GM12878 (cell line): Measurements from ENCODE around the gene TC2N. TPM values are rescaled to one million over a fixed set of nuclear protein-coding genes. Genes with fewer than 3 reads are reported as not detected.

Experiments
- ATAC-seq: fragments of 200-7000 bp; cut with Tn5 transposase; 3 replicates; pipeline ENCODE4 v1.9.1; 2020; ENCODE audit warnings: mild to moderate bottlenecking, moderate library complexity
- BruUV-seq: library from RNA; stranded (reverse); fragments of 400-500 nt; replicated peaks from 2 replicates; lab custom pipeline; 2021; lab: Mats Ljungman, UMichigan
- CTCF ChIA-PET: fragments of 300-600 bp; sonication (Branson Sonifier 250); formaldehyde crosslinking; extraction: SDS; loops from one replicate; lab custom pipeline; 2021; ENCODE audit warnings: inconsistent platforms; lab: Yijun Ruan, JAX
- POLR2A ChIA-PET: fragments of 350-600 bp; formaldehyde crosslinking; extraction: SDS; loops from one replicate; lab custom pipeline; 2021; ENCODE audit warnings: inconsistent platforms; lab: Charles Lee
- RAD21 ChIA-PET: fragments of 300-600 bp; sonication (Branson Sonifier 250); formaldehyde crosslinking; loops from one replicate; lab custom pipeline; 2023; ENCODE audit warnings: antibody characterized with exemption; ENCODE audit not compliant: unreplicated experiment; lab: Charles Lee
- SMC1A ChIA-PET: fragments of 300-600 bp; sonication (Branson Sonifier 250); formaldehyde crosslinking; loops from one replicate; lab custom pipeline; 2023; ENCODE audit not compliant: unreplicated experiment, uncharacterized antibody; lab: Charles Lee
- DNase-seq: peaks from one replicate; pipeline ENCODE4 v3.0.0-alpha.2; 2011; ENCODE audit warnings: low read depth, low spot score
- FAIRE-seq: peaks from 3 replicates; lab custom pipeline; 2011; peaks lifted over from hg19 to GRCh38; lab: Jason Lieb, UNC
- H2AFZ ChIP-seq: 2 replicates; pipeline ENCODE4 v1.6.0; 2011; ENCODE audit warnings: low read depth, low read length, control low read depth; ENCODE audit not compliant: control insufficient read depth
- H3K27ac ChIP-seq: 2 replicates; pipeline ENCODE4 v1.5.1; 2011; ENCODE audit warnings: control low read depth; ENCODE audit not compliant: control insufficient read depth, insufficient read depth
- H3K27me3 ChIP-seq, 2 experiments: replicated peaks in 1 of 2; 2 replicates each; pipeline versions ENCODE4 v1.6.0 to v1.6.1; 2011; ENCODE audit warnings: low read length in 1 of 2; ENCODE audit not compliant: control insufficient read depth in 2 of 2, insufficient read depth in 2 of 2
- H3K36me3 ChIP-seq, 2 experiments: 2 replicates each; pipeline ENCODE4 v1.5.1; 2011; ENCODE audit warnings: low read length in 1 of 2; ENCODE audit not compliant: control insufficient read depth in 2 of 2, insufficient read depth in 2 of 2
- H3K4me1 ChIP-seq: 2 replicates; pipeline ENCODE4 v1.6.1; 2011; ENCODE audit warnings: mild to moderate bottlenecking, low read length, moderate library complexity, mixed read lengths; ENCODE audit not compliant: control insufficient read depth, insufficient read depth
- H3K4me2 ChIP-seq: 2 replicates; pipeline ENCODE4 v1.6.0; 2011; ENCODE audit warnings: control low read depth; ENCODE audit not compliant: control insufficient read depth, insufficient read depth
- H3K4me3 ChIP-seq: fragments of 200-600 bp; sonication (generic); 2 replicates; pipeline ENCODE4 v1.5.1; 2016
- H3K79me2 ChIP-seq: 2 replicates; pipeline ENCODE4 v1.6.0; 2011; ENCODE audit warnings: low read length; ENCODE audit not compliant: control insufficient read depth, insufficient read depth
- H3K9ac ChIP-seq: 2 replicates; pipeline ENCODE4 v1.8.0; 2011; ENCODE audit warnings: low read length, control low read depth, mixed read lengths; ENCODE audit not compliant: control insufficient read depth, insufficient read depth
- H3K9me3 ChIP-seq: replicated peaks from 3 replicates; pipeline ENCODE4 v1.5.1; 2011; ENCODE audit warnings: mild to moderate bottlenecking, low read length; ENCODE audit not compliant: control insufficient read depth, insufficient read depth
- H4K20me1 ChIP-seq: 2 replicates; pipeline ENCODE4 v1.6.0; 2011; ENCODE audit not compliant: control insufficient read depth, insufficient read depth
- DPF2 ChIP-seq: fragments of 450-650 bp; IDR thresholded peaks from 2 replicates; pipeline ENCODE4 v1.6.1; 2017; ENCODE audit warnings: mild to moderate bottlenecking
- IRF5 ChIP-seq: fragments of 450-650 bp; IDR thresholded peaks from 2 replicates; pipeline ENCODE4 v1.6.1; 2017; ENCODE audit warnings: borderline replicate concordance
- KDM1A ChIP-seq: fragments of 200-600 bp; sonication (generic); IDR thresholded peaks from 2 replicates; pipeline ENCODE4 v1.6.1; 2016; ENCODE audit warnings: borderline replicate concordance
- KLF5 ChIP-seq: fragments of 450-650 bp; IDR thresholded peaks from 2 replicates; pipeline ENCODE4 v1.6.1; 2014; ENCODE audit warnings: mild to moderate bottlenecking; ENCODE audit not compliant: partially characterized antibody
- MEF2B ChIP-seq: fragments of 450-650 bp; IDR thresholded peaks from 2 replicates; pipeline ENCODE4 v1.6.1; 2018; ENCODE audit warnings: mild to moderate bottlenecking, moderate library complexity; ENCODE audit not compliant: partially characterized antibody, poor library complexity, severe bottlenecking
- NFYA ChIP-seq: IDR thresholded peaks from 2 replicates; pipeline ENCODE4 v1.6.1; 2011; ENCODE audit warnings: low read depth, mild to moderate bottlenecking, low read length, improper control_type of control experiment, borderline replicate concordance
- NR2F1 ChIP-seq: fragments of 450-650 bp; conservative IDR thresholded peaks from 2 replicates; pipeline ENCODE4 v1.6.1; 2017; ENCODE audit warnings: mild to moderate bottlenecking
- PAX5 ChIP-seq: IDR thresholded peaks from 2 replicates; pipeline ENCODE4 v1.6.1; 2011; ENCODE audit warnings: low read depth, low read length, borderline replicate concordance
- POLR2AphosphoS5 ChIP-seq: IDR thresholded peaks from 2 replicates; pipeline ENCODE4 v1.6.1; 2011; ENCODE audit warnings: mild to moderate bottlenecking, low read length, inconsistent platforms
- SP1 ChIP-seq: IDR thresholded peaks from one replicate; pipeline ENCODE4 v1.6.1; 2011; ENCODE audit warnings: low read depth, low read length
- SPI1 ChIP-seq: IDR thresholded peaks from 2 replicates; pipeline ENCODE4 v1.6.1; 2011; ENCODE audit warnings: low read depth, mild to moderate bottlenecking, low read length, moderate library complexity, borderline replicate concordance; ENCODE audit not compliant: insufficient read depth
- SREBF2 ChIP-seq: IDR thresholded peaks from 2 replicates; pipeline ENCODE4 v1.6.1; 2012; ENCODE audit warnings: mild to moderate bottlenecking, low read length
- WRNIP1 ChIP-seq: IDR thresholded peaks from 2 replicates; pipeline ENCODE4 v1.6.1; 2011; ENCODE audit warnings: low read depth, low read length, improper control_type of control experiment, borderline replicate concordance
- YBX1 ChIP-seq: fragments of 450-650 bp; IDR thresholded peaks from 2 replicates; pipeline ENCODE4 v1.6.1; 2016; ENCODE audit warnings: antibody characterized with exemption
- ZNF217 ChIP-seq: fragments of 450-650 bp; IDR thresholded peaks from 2 replicates; pipeline ENCODE4 v1.6.1; 2017; ENCODE audit warnings: antibody characterized with exemption, mild to moderate bottlenecking
- ZNF24 ChIP-seq: fragments of 450-650 bp; IDR thresholded peaks from 2 replicates; pipeline ENCODE4 v1.6.1; 2017; ENCODE audit warnings: antibody characterized with exemption, mild to moderate bottlenecking
- in situ Hi-C: fragments of 300-500 bp; cut with MboI; formaldehyde crosslinking; loops from 9 replicates; pipeline ENCODE4 v1.14.3; 2018; ENCODE audit warnings: mixed read lengths
- intact Hi-C: fragments of 100-400 bp; cut with micrococcal nuclease; formaldehyde crosslinking; loops from one replicate; pipeline ENCODE4 v1.14.2; 2022; ENCODE audit not compliant: unreplicated experiment
- polyA plus RNA-seq, 11 experiments: library from polyadenylated mRNA; depleted of rRNA in 4 of 11; unstranded in 6 of 11; stranded (reverse) in 5 of 11; fragments of >200 nt; fragmentation: Nextera tagmentation in 4 of 11; fragmentation: Illumina TruSeq in 1 of 11; extraction: Ambion mirVana in 4 of 11; extraction: Trizol in 1 of 11; gene quantifications; 1 replicate in 1 of 11; 2 replicates in 10 of 11; pipeline versions ENCODE4 v1.2.1 to v1.2.3, GENCODE V29; 2011 to 2016; ENCODE audit warnings: inconsistent platforms in 2 of 11, missing spikeins in 2 of 11, low read depth in 1 of 11
- total RNA-seq, 4 experiments: library from RNA; depleted of rRNA in 3 of 4; stranded (reverse); fragments of >200 nt in 3 of 4; fragmentation: Illumina TruSeq in 1 of 4; extraction: Trizol in 1 of 4; gene quantifications; 2 replicates each; pipeline versions ENCODE4 v1.2.1 to v1.2.3, GENCODE V29; 2013 to 2021
- TF ChIP-seq, protein P1 (sequence below): fragments of 450-650 bp; IDR thresholded peaks from 2 replicates; pipeline ENCODE4 v1.6.1; 2014; ENCODE audit warnings: mild to moderate bottlenecking
- TF ChIP-seq, protein P2 (sequence below): fragments of 450-650 bp; formaldehyde crosslinking; IDR thresholded peaks from 2 replicates; pipeline ENCODE4 v1.5.0; 2022; ENCODE audit warnings: mild to moderate bottlenecking, missing genetic modification characterization

The TC2N gene
- total and polyA plus RNA-seq, 10 of the 15 experiments (the other 5 are each of a cell fraction or from before 2014, with no cell fraction given), result 0.15 to 1.6 (median 0.35) TPM

- Histone ChIP-seq H3K79me2 (no peaks in the 10 kb centered on the region), H3K27me3 (no peaks in the 10 kb centered on the region), H3K4me3 (no peak overlapping the region), H3K4me1 (no peaks in the 10 kb centered on the region), H2AFZ (no peak overlapping the region), H4K20me1 (no peaks in the 10 kb centered on the region), H3K9ac (no peak overlapping the region), H3K9me3 (peaks cover 18% of the 10 kb centered on the region; the same call in 2 of the 3 replicates), H3K36me3 (no peaks in the 10 kb centered on the region), H3K4me2 (no peak overlapping the region), H3K27ac (no peak overlapping the region)
- DNase-seq, result no peak
- FAIRE-seq, result no peak
- intact Hi-C loops, result no loop called here
- SMC1A ChIA-PET, result interaction anchor here (1.3 to 1.5 kb wide), 2 partner anchors 10 to 18 kb away, joined by 3 to 4 read pairs; no protein-coding TSS in a partner anchor
- no TSS peak for BruUV-seq
- POLR2A ChIA-PET, result no interaction called here
- in situ Hi-C loops, result no loop called here
- RAD21 ChIA-PET, result no interaction called here
- CTCF ChIA-PET, result no interaction called here
- TF ChIP-seq IRF5, result no peak
- TF ChIP-seq, protein P1, sequence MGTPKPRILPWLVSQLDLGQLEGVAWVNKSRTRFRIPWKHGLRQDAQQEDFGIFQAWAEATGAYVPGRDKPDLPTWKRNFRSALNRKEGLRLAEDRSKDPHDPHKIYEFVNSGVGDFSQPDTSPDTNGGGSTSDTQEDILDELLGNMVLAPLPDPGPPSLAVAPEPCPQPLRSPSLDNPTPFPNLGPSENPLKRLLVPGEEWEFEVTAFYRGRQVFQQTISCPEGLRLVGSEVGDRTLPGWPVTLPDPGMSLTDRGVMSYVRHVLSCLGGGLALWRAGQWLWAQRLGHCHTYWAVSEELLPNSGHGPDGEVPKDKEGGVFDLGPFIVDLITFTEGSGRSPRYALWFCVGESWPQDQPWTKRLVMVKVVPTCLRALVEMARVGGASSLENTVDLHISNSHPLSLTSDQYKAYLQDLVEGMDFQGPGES, result no peak
- TF ChIP-seq SP1, result no peak
- TF ChIP-seq NR2F1, result no peak
- TF ChIP-seq, protein P2, sequence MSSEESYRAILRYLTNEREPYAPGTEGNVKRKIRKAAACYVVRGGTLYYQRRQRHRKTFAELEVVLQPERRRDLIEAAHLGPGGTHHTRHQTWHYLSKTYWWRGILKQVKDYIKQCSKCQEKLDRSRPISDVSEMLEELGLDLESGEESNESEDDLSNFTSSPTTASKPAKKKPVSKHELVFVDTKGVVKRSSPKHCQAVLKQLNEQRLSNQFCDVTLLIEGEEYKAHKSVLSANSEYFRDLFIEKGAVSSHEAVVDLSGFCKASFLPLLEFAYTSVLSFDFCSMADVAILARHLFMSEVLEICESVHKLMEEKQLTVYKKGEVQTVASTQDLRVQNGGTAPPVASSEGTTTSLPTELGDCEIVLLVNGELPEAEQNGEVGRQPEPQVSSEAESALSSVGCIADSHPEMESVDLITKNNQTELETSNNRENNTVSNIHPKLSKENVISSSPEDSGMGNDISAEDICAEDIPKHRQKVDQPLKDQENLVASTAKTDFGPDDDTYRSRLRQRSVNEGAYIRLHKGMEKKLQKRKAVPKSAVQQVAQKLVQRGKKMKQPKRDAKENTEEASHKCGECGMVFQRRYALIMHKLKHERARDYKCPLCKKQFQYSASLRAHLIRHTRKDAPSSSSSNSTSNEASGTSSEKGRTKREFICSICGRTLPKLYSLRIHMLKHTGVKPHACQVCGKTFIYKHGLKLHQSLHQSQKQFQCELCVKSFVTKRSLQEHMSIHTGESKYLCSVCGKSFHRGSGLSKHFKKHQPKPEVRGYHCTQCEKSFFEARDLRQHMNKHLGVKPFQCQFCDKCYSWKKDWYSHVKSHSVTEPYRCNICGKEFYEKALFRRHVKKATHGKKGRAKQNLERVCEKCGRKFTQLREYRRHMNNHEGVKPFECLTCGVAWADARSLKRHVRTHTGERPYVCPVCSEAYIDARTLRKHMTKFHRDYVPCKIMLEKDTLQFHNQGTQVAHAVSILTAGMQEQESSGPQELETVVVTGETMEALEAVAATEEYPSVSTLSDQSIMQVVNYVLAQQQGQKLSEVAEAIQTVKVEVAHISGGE (CRISPR knock-in tag), result no peak
- no peak for TF ChIP-seq NFYA
- TF ChIP-seq KDM1A, result no peak
- TF ChIP-seq ZNF217, result no peak
- TF ChIP-seq SPI1, result no peak
- no peak for TF ChIP-seq DPF2
- no peak for TF ChIP-seq KLF5
- no peak for TF ChIP-seq PAX5
- no peak for TF ChIP-seq ZNF24
- no peak for TF ChIP-seq MEF2B
- TF ChIP-seq POLR2AphosphoS5, result no peak
- TF ChIP-seq WRNIP1, result no peak
- TF ChIP-seq YBX1, result no peak
- TF ChIP-seq SREBF2, result no peak
- ATAC-seq, result no peak
Measured at GRCh38 chr14:91805659-91806058, 61.7 kb downstream of the TC2N start.
